NT2/D1 (cell line): ENCODE results near the gene CTRL.

Source experiments
- SUZ12 ChIP-seq: IDR thresholded peaks from 2 replicates; pipeline ENCODE4 v1.6.1; 2011; ENCODE audit not compliant: insufficient read length, insufficient read depth; ENCODE audit errors: extremely low read depth
- YY1 ChIP-seq: IDR thresholded peaks from 2 replicates; pipeline ENCODE4 v1.6.1; 2011; ENCODE audit not compliant: insufficient read length, insufficient read depth

GRCh38 chr16:67948015-67948414 is 16.4 kb upstream of the CTRL start:
- no peak for TF ChIP-seq YY1
- no peak for TF ChIP-seq SUZ12
